ENCODE results near the gene RALGAPB.

Gene RALGAPB

DNA sequence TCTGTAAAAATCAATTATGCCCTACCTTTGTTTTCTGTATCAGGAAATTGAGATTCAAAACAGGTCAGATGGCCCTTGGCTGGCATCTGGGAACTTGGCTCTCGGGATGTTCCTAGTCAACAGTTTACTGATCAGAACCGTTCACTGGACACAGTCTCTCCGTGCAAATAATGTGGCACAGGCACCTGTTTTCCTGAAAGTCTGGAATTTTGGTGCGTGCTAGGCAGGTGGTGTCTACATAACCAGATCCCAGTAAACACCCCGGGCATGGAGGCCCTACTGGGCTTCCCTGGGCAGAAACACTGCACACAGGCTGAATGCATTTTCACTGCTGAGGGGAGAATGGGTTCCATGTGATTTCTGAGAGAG, 45.0 kb upstream of the RALGAPB start:
- TF ChIP-seq, protein P1, sequence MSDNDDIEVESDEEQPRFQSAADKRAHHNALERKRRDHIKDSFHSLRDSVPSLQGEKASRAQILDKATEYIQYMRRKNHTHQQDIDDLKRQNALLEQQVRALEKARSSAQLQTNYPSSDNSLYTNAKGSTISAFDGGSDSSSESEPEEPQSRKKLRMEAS (IDR thresholded peaks at IDR 0.05): no peak

DNA sequence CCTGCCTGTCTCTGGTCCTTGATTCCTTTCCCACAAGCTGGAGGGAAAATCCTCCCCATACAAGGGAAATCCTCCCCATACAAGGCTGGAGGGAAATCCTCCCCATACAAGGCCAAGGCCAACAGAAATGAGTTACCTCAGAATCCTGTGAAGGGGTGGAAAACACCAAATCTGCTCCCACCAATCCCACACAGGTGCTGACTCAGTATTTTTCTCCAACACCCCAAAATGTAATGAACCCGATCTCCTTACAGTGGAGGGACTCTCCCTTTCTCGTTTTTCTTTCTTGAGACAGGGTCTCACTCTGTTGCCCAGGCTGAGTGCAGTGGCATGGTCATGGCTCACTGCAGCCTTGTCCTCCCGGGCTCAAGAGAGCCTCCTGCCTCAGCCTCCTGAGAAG, 43.8 kb upstream of the RALGAPB start:
- TF ChIP-seq EP300 (IDR thresholded peaks at IDR 0.05; ENCODE audit: borderline replicate concordance) (no peak), ZBTB7A (IDR thresholded peaks at IDR 0.05; ENCODE audit: low read depth) (no peak), CEBPB (IDR thresholded peaks at IDR 0.05) (no peak), YY1 (IDR thresholded peaks at IDR 0.05; ENCODE audit: low read depth) (no peak), RAD21 (IDR thresholded peaks at IDR 0.05; ENCODE audit: low read depth) (no peak), TEAD4 (IDR thresholded peaks at IDR 0.05) (no peak), EGR1 (IDR thresholded peaks at IDR 0.05) (no peak), FOXM1 (IDR thresholded peaks at IDR 0.05; ENCODE audit: borderline replicate concordance, low read depth) (no peak), TAF1 (IDR thresholded peaks at IDR 0.05; ENCODE audit: low read depth) (no peak), CREB1 (IDR thresholded peaks at IDR 0.05; ENCODE audit: low read depth) (no peak), NFIC (IDR thresholded peaks at IDR 0.05) (no peak), TCF12 (IDR thresholded peaks at IDR 0.05; ENCODE audit: low read depth) (no peak)
- TF ChIP-seq, protein P2, sequence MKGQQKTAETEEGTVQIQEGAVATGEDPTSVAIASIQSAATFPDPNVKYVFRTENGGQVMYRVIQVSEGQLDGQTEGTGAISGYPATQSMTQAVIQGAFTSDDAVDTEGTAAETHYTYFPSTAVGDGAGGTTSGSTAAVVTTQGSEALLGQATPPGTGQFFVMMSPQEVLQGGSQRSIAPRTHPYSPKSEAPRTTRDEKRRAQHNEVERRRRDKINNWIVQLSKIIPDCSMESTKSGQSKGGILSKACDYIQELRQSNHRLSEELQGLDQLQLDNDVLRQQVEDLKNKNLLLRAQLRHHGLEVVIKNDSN (IDR thresholded peaks at IDR 0.05): no peak
- TF ChIP-seq, protein P3, sequence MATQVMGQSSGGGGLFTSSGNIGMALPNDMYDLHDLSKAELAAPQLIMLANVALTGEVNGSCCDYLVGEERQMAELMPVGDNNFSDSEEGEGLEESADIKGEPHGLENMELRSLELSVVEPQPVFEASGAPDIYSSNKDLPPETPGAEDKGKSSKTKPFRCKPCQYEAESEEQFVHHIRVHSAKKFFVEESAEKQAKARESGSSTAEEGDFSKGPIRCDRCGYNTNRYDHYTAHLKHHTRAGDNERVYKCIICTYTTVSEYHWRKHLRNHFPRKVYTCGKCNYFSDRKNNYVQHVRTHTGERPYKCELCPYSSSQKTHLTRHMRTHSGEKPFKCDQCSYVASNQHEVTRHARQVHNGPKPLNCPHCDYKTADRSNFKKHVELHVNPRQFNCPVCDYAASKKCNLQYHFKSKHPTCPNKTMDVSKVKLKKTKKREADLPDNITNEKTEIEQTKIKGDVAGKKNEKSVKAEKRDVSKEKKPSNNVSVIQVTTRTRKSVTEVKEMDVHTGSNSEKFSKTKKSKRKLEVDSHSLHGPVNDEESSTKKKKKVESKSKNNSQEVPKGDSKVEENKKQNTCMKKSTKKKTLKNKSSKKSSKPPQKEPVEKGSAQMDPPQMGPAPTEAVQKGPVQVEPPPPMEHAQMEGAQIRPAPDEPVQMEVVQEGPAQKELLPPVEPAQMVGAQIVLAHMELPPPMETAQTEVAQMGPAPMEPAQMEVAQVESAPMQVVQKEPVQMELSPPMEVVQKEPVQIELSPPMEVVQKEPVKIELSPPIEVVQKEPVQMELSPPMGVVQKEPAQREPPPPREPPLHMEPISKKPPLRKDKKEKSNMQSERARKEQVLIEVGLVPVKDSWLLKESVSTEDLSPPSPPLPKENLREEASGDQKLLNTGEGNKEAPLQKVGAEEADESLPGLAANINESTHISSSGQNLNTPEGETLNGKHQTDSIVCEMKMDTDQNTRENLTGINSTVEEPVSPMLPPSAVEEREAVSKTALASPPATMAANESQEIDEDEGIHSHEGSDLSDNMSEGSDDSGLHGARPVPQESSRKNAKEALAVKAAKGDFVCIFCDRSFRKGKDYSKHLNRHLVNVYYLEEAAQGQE (IDR thresholded peaks at IDR 0.05; ENCODE audit: low read depth): no peak
- TF ChIP-seq, protein P1 (IDR thresholded peaks at IDR 0.05): no peak

DNA sequence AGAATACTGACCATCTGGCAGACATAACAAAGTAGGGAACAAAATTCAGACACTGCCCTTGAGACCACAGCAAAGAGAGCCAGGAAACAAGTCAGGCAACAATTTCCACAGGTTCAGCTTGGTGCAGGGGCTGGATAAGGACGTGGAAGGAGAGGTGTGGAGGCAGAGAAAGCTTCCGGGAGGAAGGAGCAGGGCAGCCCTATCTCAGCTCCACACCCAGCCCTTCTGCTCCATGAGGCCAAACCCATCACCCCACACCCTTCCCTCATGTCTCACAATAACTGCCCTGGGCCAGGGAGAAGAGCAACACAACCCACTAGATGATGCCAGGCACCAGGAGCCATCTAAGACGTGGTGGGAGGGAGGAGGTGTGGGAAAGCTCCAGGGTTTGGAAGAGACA, 43.3 kb upstream of the RALGAPB start:
- TF ChIP-seq TAF1 (IDR thresholded peaks at IDR 0.05; ENCODE audit: low read depth): no peak

DNA sequence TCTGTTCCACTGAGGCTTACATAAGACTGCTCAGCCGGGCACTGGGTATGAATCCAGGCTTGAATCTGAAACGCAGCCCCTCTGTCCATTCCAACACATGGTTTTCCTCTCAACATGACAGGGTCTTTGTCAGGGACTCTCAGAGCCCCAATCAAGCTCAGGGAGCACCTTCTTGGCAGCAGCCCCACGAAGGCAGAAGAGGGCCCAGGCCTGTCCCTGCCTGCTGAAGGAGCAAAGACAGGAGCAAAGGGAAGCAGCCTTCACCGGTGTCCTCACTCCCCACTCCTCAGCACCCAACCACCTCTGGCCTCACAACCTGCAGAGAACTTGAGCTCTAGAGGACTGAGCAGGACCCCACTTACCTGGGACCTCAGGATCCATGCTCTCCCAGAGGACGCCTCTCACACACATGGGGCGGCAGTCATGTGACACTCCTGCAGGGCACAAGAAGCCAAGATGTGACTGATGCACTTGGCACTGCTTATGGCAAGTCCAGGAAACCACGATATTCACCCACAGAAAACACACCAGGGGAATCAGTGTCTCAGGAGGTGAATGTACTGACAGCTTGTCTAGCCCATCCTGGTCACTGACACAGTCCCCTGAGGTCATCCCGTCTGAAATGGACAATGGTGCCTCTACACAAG, 41.8 kb upstream of the RALGAPB start:
- TF ChIP-seq TEAD4 (IDR thresholded peaks at IDR 0.05) (no peak), YY1 (IDR thresholded peaks at IDR 0.05; ENCODE audit: low read depth) (no peak), EGR1 (IDR thresholded peaks at IDR 0.05) (no peak), FOXM1 (IDR thresholded peaks at IDR 0.05; ENCODE audit: borderline replicate concordance, low read depth) (no peak), ZBTB7A (IDR thresholded peaks at IDR 0.05; ENCODE audit: low read depth) (no peak), CREB1 (IDR thresholded peaks at IDR 0.05; ENCODE audit: low read depth) (no peak), NFIC (IDR thresholded peaks at IDR 0.05) (no peak), TCF12 (IDR thresholded peaks at IDR 0.05; ENCODE audit: low read depth) (no peak), EP300 (IDR thresholded peaks at IDR 0.05; ENCODE audit: borderline replicate concordance) (no peak), RAD21 (IDR thresholded peaks at IDR 0.05; ENCODE audit: low read depth) (no peak), CEBPB (IDR thresholded peaks at IDR 0.05) (no peak), TAF1 (IDR thresholded peaks at IDR 0.05; ENCODE audit: low read depth) (no peak)
- TF ChIP-seq, protein P2 (IDR thresholded peaks at IDR 0.05): no peak
- TF ChIP-seq, protein P1 (IDR thresholded peaks at IDR 0.05): no peak
- TF ChIP-seq, protein P3 (IDR thresholded peaks at IDR 0.05; ENCODE audit: low read depth): no peak

DNA sequence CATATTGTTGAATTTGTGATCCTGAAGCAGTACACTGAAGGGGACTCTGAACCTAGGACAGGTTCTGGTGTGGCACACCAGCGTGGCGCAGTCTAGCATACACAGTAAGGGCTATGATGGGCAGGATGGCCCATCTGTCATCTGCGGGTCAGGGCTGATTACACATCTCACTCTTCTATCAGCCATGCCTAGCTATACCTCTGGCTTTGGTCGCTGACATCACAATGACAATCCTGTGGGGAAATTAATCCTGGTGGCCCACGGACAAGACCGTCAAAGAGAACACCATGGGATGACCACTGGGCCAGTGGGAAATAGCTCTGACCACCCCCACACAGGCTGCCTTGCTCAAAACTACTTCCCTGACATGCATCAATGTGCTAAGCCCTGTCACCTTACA, 40.4 kb upstream of the RALGAPB start:
- TF ChIP-seq TCF12 (IDR thresholded peaks at IDR 0.05; ENCODE audit: low read depth) (no peak), FOXM1 (IDR thresholded peaks at IDR 0.05; ENCODE audit: borderline replicate concordance, low read depth) (no peak), EGR1 (IDR thresholded peaks at IDR 0.05) (no peak), NFIC (IDR thresholded peaks at IDR 0.05) (no peak), YY1 (IDR thresholded peaks at IDR 0.05; ENCODE audit: low read depth) (no peak), EP300 (IDR thresholded peaks at IDR 0.05; ENCODE audit: borderline replicate concordance) (no peak), CREB1 (IDR thresholded peaks at IDR 0.05; ENCODE audit: low read depth) (no peak), CEBPB (IDR thresholded peaks at IDR 0.05) (no peak), RAD21 (IDR thresholded peaks at IDR 0.05; ENCODE audit: low read depth) (no peak), TEAD4 (IDR thresholded peaks at IDR 0.05) (no peak), TAF1 (IDR thresholded peaks at IDR 0.05; ENCODE audit: low read depth) (no peak), ZBTB7A (IDR thresholded peaks at IDR 0.05; ENCODE audit: low read depth) (no peak)
- TF ChIP-seq, protein P3 (IDR thresholded peaks at IDR 0.05; ENCODE audit: low read depth): no peak
- TF ChIP-seq, protein P1 (IDR thresholded peaks at IDR 0.05): no peak
- TF ChIP-seq, protein P2 (IDR thresholded peaks at IDR 0.05): no peak

Data from Ishikawa (cell line).